Measurements from ENCODE around the gene NNT. TPM values are rescaled to one million over a fixed set of nuclear protein-coding genes. Genes with fewer than 3 reads are reported as not detected.

NNT gene
- total and polyA plus RNA-seq, 2 of the 13 experiments (the other 11 are each of a cell fraction or from before 2014, with no cell fraction given), result 21.1 to 58.0 TPM

GRCh38 chr5:43603344-43604217 is 601 bp downstream of the NNT start (continued):
- TF ChIP-seq ZHX1 (CRISPR knock-in tag; IDR thresholded peaks at IDR 0.05; ENCODE audit: low read depth) (no peak), ZNF496 (CRISPR knock-in tag; IDR thresholded peaks at IDR 0.05; ENCODE audit: insufficient replicate concordance) (no peak), ZNF792 (CRISPR knock-in tag; IDR thresholded peaks at IDR 0.05) (no peak), BRD4 (CRISPR knock-in tag; IDR thresholded peaks at IDR 0.05) (no peak), ZNF839 (CRISPR knock-in tag; IDR thresholded peaks at IDR 0.05; ENCODE audit: borderline replicate concordance) (no peak), U2AF1 (optimal IDR thresholded peaks at IDR 0.05; ENCODE audit: low read depth, low read length) (no peak), ARHGAP35 (CRISPR knock-in tag; IDR thresholded peaks at IDR 0.05; ENCODE audit: borderline replicate concordance) (0 out of 2 replicates have a peak, but pooled peaks have one; percentile 13), ZFX (CRISPR knock-in tag; IDR thresholded peaks at IDR 0.05; ENCODE audit: low read depth) (0 out of 2 replicates have a peak, but pooled peaks have one; percentile 31), ZNF768 (CRISPR knock-in tag; IDR thresholded peaks at IDR 0.05) (no peak), ZNF776 (CRISPR knock-in tag; IDR thresholded peaks at IDR 0.05) (no peak), ZNF251 (CRISPR knock-in tag; IDR thresholded peaks at IDR 0.05) (no peak), ZNF530 (CRISPR knock-in tag; IDR thresholded peaks at IDR 0.05; ENCODE audit: low read depth) (no peak), REXO4 (CRISPR knock-in tag; IDR thresholded peaks at IDR 0.05; ENCODE audit: borderline replicate concordance) (no peak), NFKBIZ (CRISPR knock-in tag; IDR thresholded peaks at IDR 0.05) (0 out of 2 replicates have a peak, but pooled peaks have one; percentile 17), ZNF33B (CRISPR knock-in tag; IDR thresholded peaks at IDR 0.05) (no peak), ZNF512 (CRISPR knock-in tag; IDR thresholded peaks at IDR 0.05) (0 out of 2 replicates have a peak, but pooled peaks have one; percentile 54), FOXJ3 (CRISPR knock-in tag; IDR thresholded peaks at IDR 0.05; ENCODE audit: borderline replicate concordance) (no peak), ZNF543 (CRISPR knock-in tag; IDR thresholded peaks at IDR 0.05) (no peak)
- TF ChIP-seq, protein P1, sequence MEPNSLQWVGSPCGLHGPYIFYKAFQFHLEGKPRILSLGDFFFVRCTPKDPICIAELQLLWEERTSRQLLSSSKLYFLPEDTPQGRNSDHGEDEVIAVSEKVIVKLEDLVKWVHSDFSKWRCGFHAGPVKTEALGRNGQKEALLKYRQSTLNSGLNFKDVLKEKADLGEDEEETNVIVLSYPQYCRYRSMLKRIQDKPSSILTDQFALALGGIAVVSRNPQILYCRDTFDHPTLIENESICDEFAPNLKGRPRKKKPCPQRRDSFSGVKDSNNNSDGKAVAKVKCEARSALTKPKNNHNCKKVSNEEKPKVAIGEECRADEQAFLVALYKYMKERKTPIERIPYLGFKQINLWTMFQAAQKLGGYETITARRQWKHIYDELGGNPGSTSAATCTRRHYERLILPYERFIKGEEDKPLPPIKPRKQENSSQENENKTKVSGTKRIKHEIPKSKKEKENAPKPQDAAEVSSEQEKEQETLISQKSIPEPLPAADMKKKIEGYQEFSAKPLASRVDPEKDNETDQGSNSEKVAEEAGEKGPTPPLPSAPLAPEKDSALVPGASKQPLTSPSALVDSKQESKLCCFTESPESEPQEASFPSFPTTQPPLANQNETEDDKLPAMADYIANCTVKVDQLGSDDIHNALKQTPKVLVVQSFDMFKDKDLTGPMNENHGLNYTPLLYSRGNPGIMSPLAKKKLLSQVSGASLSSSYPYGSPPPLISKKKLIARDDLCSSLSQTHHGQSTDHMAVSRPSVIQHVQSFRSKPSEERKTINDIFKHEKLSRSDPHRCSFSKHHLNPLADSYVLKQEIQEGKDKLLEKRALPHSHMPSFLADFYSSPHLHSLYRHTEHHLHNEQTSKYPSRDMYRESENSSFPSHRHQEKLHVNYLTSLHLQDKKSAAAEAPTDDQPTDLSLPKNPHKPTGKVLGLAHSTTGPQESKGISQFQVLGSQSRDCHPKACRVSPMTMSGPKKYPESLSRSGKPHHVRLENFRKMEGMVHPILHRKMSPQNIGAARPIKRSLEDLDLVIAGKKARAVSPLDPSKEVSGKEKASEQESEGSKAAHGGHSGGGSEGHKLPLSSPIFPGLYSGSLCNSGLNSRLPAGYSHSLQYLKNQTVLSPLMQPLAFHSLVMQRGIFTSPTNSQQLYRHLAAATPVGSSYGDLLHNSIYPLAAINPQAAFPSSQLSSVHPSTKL (CRISPR knock-in tag; IDR thresholded peaks at IDR 0.05), result no peak; the same call in none of the 2 replicates
- TF ChIP-seq, protein P2, sequence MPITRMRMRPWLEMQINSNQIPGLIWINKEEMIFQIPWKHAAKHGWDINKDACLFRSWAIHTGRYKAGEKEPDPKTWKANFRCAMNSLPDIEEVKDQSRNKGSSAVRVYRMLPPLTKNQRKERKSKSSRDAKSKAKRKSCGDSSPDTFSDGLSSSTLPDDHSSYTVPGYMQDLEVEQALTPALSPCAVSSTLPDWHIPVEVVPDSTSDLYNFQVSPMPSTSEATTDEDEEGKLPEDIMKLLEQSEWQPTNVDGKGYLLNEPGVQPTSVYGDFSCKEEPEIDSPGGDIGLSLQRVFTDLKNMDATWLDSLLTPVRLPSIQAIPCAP (CRISPR knock-in tag; IDR thresholded peaks at IDR 0.05; ENCODE audit: low read depth), result no peak

Data from HepG2 (cell line).